Fibroblast of the aortic adventitia (primary cell): ENCODE results near the gene SHCBP1. TPM values are rescaled to one million over a fixed set of nuclear protein-coding genes. Genes with fewer than 3 reads are reported as not detected.
"Not testable (repeated sequence)": the region's sequence is repeated elsewhere in the genome, so short reads cannot be mapped to it uniquely, and the experiment has no call there.

ENCODE experiments used
- DNase-seq: peaks from one replicate; pipeline ENCODE4 v3.0.0-alpha.2; 2010; ENCODE audit warnings: low read depth
- H3K4me3 ChIP-seq: 2 replicates; pipeline ENCODE4 v1.5.1; 2011; ENCODE audit warnings: low read depth, mild to moderate bottlenecking, control low read depth, low read length, moderate library complexity
- total RNA-seq: library from RNA; depleted of rRNA; stranded (reverse); fragments of >200 nt; gene quantifications from 2 replicates; pipeline ENCODE4 v1.2.3, GENCODE V29; 2012; ENCODE audit warnings: low replicate concordance
- TF ChIP-seq, protein P1 (sequence below): IDR thresholded peaks from 2 replicates; pipeline ENCODE4 v1.5.1; 2011; ENCODE audit warnings: mild to moderate bottlenecking, low read length, control low read depth, inconsistent platforms; ENCODE audit not compliant: insufficient read depth

SHCBP1 gene
- total RNA-seq, 1 donor: 28.9 TPM

GRCh38 chr16:46648656-46649055 is 27.5 kb upstream of the SHCBP1 start:
- no peak overlapping the region for H3K4me3 ChIP-seq
- TF ChIP-seq, protein P1, sequence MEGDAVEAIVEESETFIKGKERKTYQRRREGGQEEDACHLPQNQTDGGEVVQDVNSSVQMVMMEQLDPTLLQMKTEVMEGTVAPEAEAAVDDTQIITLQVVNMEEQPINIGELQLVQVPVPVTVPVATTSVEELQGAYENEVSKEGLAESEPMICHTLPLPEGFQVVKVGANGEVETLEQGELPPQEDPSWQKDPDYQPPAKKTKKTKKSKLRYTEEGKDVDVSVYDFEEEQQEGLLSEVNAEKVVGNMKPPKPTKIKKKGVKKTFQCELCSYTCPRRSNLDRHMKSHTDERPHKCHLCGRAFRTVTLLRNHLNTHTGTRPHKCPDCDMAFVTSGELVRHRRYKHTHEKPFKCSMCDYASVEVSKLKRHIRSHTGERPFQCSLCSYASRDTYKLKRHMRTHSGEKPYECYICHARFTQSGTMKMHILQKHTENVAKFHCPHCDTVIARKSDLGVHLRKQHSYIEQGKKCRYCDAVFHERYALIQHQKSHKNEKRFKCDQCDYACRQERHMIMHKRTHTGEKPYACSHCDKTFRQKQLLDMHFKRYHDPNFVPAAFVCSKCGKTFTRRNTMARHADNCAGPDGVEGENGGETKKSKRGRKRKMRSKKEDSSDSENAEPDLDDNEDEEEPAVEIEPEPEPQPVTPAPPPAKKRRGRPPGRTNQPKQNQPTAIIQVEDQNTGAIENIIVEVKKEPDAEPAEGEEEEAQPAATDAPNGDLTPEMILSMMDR: peak; percentile 23
- DNase-seq: no peak

DNA sequence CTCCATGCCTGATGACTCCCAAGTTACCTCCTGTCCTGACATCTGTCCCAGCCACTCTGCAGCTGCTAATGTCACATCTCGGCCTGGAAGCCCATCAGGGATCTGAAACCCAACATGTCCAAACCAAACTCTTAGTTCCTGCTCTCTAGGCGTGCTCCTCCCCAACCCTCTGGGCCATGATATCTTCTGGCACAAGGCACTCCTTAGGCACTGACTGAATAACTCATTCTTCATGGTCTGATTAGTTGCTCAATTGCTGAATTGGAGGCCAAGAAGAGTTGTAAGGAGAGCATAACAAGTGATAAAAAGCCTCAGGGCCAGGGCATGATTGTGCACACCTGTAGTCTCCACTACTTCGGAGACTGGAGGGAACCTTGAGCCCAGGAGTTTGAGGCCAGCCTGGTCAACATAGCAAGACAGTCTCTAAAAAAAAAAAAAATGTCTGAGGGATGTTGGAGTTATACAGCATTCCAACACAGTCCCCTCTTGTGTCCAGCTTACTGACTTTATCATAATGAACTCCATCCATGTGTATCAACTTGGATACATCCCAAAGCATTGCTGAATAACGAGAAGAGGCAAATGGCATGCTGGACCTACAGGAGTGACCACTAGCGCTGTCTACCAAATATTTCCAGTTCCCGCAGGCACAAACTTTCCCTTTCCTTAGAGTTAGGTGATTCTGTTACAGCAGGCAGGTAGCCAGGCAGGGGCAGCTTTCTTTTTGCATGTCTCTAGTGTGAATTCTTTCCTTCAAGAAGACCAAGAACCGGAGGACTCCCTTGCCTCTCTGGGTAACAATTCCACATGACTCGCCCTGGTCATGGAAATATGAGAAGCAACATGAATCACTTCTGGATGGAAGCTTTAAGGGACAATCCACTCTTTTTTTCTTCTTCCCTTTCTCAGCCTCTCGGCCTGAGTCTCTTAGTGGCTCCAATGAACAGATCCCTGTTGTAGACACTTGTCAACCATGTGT is 18.1 kb upstream of the SHCBP1 start:
- no peak overlapping the region for H3K4me3 ChIP-seq
- TF ChIP-seq, protein P1: no peak
- DNase-seq: peak; percentile 52

GRCh38 chr16:46632778-46633733 is 11.9 kb upstream of the SHCBP1 start:
- TF ChIP-seq, protein P1: no peak
- DNase-seq: no peak
- no peak overlapping the region for H3K4me3 ChIP-seq

- peak; percentile 76 for DNase-seq
- TF ChIP-seq, protein P1: peak; percentile 60
Observed at GRCh38 chr16:46629331-46630219, 8.4 kb upstream of the SHCBP1 start.

DNA sequence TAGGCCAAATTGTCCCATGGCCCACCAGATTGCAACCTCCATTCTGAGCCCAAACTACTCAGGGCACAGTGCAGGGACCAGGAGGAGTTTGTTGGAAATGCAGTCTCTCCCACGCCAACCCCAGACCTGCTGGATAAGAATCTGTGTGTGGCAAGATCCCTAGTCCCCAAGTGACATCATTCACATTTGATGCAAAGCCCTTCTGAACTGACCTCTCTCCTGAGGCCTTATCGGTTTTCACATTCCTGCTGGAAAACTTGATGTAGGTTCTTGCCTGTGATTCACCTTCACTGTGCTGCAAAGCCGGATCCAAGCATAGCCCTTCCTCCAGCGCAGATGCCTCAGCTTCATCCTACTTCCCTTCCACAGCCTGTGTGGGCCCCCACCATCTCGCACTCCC is 6.6 kb upstream of the SHCBP1 start:
- no peak overlapping the region for H3K4me3 ChIP-seq
- TF ChIP-seq, protein P1: no peak
- no peak for DNase-seq

More at GRCh38 chr16:46629331-46630219, 8.4 kb upstream of the SHCBP1 start:
- H3K4me3 ChIP-seq: peak overlapping the region; percentile 22

- not testable (repeated sequence) for DNase-seq, H3K4me3 ChIP-seq
Observed at GRCh38 chr16:46626681-46627080, 5.5 kb upstream of the SHCBP1 start.

DNA sequence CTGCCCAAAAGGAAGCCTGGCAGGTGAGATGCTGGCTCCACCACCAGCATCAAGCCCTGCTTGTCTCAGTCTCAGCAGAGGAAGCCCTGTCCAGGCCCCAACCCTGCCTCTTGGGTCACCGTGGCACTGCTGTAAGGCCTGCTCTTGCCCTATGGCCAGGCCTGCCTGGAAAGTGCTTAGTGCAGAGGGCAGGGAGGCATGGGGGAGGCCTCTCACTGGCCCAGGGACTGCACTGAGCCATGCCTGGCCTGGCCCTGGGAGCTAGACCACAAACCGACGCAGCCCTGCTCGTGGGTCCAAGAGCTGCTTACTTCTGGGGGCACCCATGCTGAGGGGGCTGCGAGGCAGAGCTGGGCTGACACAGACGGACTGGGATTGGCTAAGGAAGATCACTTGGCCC is 3.7 kb upstream of the SHCBP1 start:
- not testable (repeated sequence) for H3K4me3 ChIP-seq, DNase-seq

DNA sequence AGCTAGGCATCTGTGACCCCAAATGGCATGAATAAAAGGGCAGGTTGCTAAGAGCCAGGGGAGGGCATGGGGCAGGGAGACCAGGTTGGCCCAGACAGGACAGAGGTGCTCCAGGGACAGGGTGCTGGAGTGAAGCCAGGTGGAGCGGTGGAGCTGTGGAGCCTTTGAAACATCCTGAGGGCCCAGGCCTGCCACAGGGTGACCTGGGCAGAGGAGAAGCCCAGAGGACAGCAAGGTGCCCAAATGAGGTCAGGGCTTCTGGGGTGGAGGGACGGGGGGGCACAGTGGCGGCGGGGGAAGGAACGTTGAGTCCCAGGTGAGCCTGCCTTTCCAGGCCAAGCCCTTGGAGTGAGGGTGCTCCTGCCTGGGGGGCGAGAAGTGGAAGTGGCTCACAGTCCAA is 2.5 kb upstream of the SHCBP1 start:
- not testable (repeated sequence) for DNase-seq, H3K4me3 ChIP-seq

- DNase-seq: not testable (repeated sequence)
Observed at GRCh38 chr16:46623246-46623645, 2.1 kb upstream of the SHCBP1 start.

More at GRCh38 chr16:46623246-46623645, 2.1 kb upstream of the SHCBP1 start:
- H3K4me3 ChIP-seq: not testable (repeated sequence)
